IPS-11a (cell line): ENCODE measurements around the gene PRODH2.
"Not testable (repeated sequence)": the region's sequence is repeated elsewhere in the genome, so short reads cannot be mapped to it uniquely, and the experiment has no call there.

Experiments used
- H3K4me3 ChIP-seq: one replicate; pipeline ENCODE4 v1.5.1; 2013; ENCODE audit warnings: low read depth, low read length, control low read depth

Gene PRODH2

GRCh38 chr19:35843676-35844481 is 31.2 kb upstream of the PRODH2 start:
- H3K4me3 ChIP-seq, result peak overlapping the region; percentile 17

DNA sequence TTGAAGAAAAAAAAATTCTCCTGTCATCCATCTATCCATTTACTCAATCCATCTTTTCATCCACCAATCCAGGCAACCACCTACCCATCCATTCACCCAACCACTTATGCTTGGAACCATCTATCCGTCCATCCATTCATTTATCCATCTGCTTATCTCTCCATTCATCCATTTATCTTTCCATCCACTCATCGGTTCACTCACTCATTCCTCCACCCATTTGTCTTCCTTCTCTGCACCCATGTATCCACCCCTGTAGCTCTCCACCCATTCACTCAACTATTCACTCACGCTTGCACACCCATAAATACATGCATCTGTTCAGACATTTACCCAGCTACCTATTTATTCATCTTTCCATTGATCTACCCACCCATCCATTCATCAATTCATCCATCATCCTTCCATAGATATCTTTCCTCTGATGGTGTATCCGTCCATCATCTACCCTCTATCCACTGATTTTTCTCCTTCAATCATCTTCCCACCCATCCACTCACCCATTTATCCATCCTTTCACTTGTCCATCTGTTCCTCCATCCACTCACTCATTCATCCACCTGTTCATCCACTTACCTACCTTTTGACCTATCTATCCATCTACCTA is 30.1 kb upstream of the PRODH2 start:
- H3K4me3 ChIP-seq, result no peak overlapping the region

DNA sequence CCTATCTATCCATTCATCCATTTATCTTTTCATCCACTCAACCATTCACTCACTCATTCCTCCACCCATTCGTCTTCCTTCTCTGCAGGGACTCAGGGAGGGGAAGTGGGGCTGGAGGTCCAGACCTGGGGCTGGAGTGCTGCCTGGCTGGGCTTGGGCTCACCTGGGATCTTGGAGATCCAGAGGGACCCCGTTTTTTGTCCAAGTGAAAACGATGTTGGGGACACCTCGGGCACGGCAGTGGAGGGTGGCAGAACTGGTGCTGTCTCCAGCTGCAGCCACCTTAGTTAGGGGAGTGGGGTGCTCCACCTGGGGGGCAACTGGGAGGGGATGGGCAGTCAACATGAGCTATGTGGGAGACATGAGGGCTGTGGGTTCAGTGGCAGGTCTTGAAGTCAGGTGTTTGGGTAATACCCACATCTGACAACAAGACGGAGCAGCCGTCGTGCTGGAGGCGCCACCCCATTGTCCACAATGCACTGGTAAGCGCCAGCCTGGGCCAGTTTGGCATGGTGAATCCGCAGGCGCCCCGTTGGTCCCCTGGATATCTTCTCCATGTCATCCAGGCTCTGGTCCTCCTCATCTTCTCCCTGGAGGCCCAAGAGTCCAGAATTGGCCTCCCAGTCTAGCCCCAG is 29.4 kb upstream of the PRODH2 start:
- H3K4me3 ChIP-seq, result no peak overlapping the region

DNA sequence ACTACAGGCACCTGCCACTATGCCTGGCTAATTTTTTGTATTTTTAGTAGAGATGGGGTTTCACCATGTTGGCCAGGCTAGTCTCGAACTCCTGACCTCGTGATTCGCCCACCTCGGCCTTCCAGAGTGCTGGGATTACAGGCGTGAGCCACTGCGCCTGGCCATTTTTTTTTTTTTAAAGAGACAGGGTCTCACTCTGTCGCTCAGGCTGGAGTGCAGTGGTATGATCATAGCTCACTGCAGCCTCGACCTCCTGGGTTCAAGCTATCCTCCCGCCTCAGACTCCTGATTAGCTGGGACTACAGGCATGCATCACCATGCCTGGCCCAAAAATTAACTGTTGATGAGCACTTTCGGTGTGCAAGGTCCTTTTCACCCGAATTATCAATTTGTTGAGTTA is 23.5 kb upstream of the PRODH2 start:
- H3K4me3 ChIP-seq, result not testable (repeated sequence)

GRCh38 chr19:35833972-35834371 is 21.3 kb upstream of the PRODH2 start:
- H3K4me3 ChIP-seq, result no peak overlapping the region

- H3K4me3 ChIP-seq, result no peak overlapping the region
Measured at GRCh38 chr19:35832054-35832453, 19.4 kb upstream of the PRODH2 start.

GRCh38 chr19:35830986-35831385 is 18.3 kb upstream of the PRODH2 start:
- no peak overlapping the region for H3K4me3 ChIP-seq

- no peak overlapping the region for H3K4me3 ChIP-seq
Measured at GRCh38 chr19:35828692-35829301, 16.2 kb upstream of the PRODH2 start.

- H3K4me3 ChIP-seq, result no peak overlapping the region
Measured at GRCh38 chr19:35824150-35824549, 11.5 kb upstream of the PRODH2 start.

DNA sequence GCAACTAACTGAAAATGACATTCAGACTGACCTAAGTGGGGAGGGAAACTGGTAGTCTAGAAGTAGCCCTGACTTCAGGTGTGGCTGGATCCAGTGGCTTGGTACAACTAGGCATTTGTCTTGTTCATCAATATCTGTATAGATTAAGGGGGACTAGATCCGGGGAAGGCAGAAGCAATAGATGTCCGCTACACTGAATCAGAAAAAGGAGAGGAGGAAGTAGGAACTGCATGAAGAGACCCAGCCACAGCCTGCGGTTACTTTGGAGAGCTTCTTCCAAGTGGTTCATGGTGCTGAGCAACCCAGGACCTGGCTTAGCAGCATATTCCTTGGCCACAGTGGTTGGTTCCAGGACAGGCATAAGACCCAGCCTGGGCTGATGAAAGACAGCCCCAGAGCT is 9.9 kb upstream of the PRODH2 start:
- H3K4me3 ChIP-seq, result no peak overlapping the region

- H3K4me3 ChIP-seq, result no peak overlapping the region
Measured at GRCh38 chr19:35818445-35818844, 5.8 kb upstream of the PRODH2 start.

GRCh38 chr19:35816846-35817245 is 4.2 kb upstream of the PRODH2 start:
- H3K4me3 ChIP-seq, result no peak overlapping the region

DNA sequence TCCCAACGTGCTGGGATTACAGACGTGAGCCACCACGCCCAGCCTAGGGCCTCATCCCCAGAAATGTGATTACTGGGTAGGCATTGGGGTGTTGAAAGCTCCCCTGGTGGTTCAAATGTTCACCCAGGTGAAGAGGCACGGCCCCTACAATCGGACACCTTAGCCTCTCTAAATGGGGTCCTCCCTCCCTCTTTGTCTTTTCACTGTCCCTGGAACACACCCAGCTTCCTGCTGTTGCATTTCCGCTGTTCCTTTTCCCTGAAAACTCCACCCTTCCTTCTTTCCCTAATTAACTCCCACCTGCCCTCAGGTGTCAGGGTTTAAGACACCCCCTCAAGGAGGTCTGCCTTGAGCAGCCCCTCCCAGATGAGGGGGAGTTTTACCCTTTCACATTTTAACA is 3.6 kb upstream of the PRODH2 start:
- H3K4me3 ChIP-seq, result no peak overlapping the region

DNA sequence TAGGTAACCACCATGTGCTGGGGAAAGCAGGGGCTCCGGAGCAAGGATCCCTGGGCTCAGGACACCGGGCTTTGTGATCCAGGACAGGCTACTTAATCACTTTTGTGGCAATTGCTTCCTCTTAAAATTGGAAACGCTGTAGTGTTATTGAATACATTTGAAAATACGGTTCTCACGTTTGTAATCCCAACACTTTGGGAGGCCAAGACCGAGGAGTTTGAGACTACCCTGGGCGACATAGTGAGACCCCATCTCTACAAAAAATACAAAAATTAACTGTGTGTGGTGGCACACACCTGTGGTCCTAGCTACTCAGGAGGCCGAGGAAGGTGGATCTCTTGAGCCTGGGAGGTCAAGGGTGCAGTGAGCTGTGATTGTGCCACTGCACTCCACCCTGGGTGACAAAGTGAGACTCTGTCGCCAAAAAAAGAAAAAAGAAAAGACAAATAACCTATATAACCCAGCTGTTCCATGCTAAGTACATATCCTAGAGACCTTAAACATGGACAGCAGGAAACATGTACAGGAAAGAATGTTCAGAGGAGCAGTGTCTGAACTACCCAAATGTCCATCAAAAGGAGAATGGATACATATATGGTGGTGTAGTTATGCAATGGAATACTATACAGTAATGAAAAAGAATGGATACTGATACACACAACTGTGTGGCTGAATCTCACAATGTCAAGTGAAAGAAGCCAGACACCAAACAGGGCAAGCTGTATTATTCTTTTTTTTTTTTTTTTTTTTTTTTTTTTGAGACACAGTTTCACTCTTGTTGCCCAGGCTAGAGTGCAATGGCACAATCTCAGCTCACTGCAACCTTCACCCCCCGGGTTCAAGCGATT is 622 bp upstream of the PRODH2 start:
- no peak overlapping the region for H3K4me3 ChIP-seq

DNA sequence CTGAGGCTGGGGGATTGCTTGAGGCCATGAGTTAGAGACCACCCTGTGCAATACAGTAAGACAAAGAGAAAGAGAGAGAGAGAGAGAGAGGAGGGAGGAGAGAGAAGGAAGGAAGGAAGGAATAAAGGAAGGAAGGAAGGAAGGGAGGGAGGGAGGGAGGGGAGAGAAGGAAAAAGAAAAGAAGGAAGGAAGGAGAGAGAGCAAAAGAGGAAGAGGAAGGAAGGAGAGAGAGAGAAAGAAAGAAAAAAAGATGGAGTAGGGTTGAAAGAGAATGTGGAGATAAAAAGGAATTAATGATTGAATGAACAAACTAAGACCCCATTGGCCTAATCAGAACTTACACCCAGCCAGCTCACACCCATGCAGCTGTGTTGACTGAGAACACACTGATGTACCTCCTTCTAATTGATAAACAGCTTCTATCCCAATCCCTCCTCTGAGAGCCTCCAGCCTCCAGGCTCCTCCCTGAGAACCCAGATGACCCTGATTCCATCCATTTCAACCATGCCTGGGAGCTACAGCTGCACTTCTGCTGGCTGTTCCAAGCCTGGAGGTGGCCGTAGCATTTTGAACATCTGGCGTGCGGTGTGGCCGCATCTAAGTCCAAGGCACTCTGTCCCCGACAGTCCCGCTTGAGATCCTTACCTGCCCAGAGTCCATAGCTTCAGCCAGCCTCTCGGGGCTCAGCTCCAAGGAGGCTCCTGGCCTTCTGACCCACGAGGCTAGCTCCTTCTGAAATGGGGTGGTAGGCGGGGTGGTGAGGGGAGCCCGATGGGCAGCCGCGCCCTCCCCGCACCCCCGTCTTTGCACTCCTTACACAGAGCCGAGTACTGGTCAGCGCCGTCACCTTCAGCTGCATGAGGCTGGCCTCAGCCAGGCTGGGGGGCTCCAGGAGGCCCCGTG is 1.1 kb downstream of the PRODH2 start:
- no peak overlapping the region for H3K4me3 ChIP-seq

GRCh38 chr19:35807633-35808032 is 5.0 kb downstream of the PRODH2 start:
- H3K4me3 ChIP-seq, result no peak overlapping the region

DNA sequence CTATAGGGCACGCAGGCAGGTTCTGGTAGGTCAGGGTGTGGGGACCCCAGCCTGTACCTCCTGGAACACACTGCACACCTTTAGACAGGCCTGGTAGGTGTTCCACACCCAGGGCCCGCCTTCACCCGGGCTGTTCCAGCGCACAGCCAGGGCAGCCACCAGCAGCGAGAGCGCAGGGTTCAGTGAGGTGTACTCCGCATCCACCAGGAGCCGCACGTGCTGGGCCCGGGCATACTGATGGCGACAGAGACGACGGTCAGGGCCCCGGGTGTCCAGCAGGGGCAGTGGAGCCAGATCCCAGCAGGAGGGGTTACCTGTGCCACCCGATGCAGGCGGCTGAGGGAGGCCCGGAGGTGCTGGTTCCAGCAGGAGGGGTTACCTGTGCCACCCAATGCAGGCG is 6.0 kb downstream of the PRODH2 start:
- no peak overlapping the region for H3K4me3 ChIP-seq

- H3K4me3 ChIP-seq, result no peak overlapping the region
Measured at GRCh38 chr19:35805526-35806102, 7.0 kb downstream of the PRODH2 start.

- no peak overlapping the region for H3K4me3 ChIP-seq
Measured at GRCh38 chr19:35801828-35802227, 10.8 kb downstream of the PRODH2 start.
